GM21526 (cell line): ENCODE measurements around the gene KLHL29.

Source experiments
- ATAC-seq: cut with Tn5 transposase; IDR thresholded peaks from one replicate; pipeline ENCODE4 v1.9.1; 2021; ENCODE audit warnings: moderate library complexity; ENCODE audit not compliant: unreplicated experiment, low FRiP score

KLHL29 gene

DNA sequence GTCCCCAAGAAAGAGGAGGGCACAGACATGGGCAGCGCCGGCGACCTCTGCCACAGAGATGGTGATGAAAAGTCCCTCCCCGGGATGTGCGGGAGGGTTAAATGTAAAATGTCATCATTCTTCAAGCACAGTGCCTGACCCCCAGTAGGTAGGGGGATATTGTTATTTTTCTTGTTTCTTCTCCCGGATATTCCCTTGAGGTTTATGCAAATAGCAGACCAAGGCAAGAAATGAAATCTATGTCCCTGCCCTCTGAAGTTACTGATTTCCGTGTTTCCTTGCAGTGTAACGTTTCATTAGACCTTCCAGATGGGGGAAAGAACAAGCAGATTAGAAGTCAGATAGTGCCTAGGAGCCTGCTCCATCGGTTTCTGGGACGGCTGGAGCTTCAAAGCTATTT is 158.3 kb downstream of the KLHL29 start:
- ATAC-seq, result no peak

DNA sequence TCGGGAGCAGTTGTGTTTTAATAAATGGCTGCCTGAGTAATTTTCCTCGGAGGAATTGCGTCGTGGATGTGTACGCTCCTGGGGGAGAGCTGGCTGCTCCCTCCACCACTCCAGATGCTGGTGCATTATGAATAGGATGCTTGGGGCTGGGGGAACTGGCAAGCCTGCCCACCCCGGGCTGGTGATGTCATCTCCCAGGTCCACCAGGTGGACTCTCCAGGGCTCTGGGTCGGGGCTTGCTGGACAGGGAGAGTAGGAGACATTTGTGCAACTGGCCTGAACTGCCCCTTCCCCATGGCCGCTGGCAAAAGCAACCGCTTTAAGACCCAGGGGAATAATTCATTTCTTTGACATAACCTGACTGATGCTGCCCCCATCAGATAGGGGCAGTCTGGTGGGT is 158.7 kb downstream of the KLHL29 start:
- ATAC-seq, result no peak

DNA sequence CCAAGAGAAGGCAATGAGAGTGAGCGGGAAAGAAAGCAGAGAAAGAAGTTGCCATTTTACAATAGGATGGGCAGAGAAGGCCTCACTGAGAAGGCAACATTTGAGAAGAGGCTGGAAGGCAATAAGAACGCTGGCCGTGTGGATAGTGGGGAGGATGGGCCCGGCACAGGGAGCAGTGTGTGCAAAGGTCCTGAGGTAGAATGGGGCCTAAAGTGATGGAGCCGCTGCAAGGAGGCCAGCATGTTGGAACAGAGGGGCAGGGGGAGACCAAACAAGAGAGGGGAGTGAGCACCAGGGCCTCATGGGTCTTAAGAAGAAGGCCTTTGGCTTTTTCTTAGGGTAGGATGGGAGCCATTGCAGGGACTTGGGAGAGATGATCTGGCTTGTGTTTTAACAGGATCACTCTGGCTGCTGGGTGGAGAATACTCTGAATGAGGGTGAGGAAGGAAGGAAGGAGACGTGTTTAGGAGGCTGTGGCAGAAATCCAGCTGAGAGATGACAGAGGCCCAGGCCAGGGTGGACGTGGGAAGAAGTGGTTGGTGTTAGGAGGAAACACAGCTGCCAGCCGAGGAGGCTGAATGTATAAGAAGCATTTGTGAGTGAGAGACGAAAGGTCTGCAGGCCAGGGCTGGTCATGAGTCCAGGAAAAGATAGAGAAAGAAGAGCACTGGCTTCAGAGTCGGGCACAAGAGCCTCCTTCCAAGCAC is 159.8 kb downstream of the KLHL29 start:
- ATAC-seq, result no peak

DNA sequence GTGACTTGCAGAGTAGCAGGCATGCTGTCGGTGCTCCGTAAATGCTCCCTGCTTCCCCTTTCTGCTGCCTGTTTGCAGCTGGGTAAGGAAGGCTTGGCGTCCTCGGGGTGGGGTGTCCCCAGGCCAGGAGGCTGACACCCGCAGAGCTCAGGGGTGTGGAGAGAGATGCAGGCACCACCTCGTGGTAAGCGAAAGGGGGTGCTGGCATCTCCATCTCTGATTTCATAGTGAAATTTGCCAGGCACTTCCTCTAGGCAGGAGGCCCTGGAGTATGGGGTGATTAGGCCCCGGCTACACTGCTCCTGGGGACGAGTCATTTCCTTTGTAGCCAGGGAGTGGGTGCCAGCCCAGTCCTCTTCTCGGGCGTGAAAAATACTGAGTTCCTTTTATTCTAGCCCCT is 160.4 kb downstream of the KLHL29 start:
- no peak for ATAC-seq

DNA sequence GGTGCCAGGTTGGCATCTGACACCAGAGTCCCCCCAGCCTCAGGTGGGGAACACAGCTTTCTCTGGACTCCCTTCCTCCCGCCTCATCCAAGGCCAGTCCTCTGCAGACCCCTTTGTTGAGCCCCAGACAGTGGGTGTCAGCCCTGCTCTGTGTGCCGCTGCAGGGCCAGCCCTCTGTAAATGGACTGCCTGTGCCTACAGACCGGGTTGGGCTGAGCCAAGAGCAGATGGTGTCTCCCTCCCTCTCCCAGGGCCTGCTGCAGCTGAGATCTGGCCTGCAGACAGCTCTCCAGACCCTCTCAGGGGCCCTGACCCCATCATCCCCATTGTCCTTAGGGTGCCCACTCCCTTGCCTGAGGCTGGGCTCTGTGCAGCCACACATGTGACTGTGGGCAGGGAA is 160.8 kb downstream of the KLHL29 start:
- no peak for ATAC-seq

DNA sequence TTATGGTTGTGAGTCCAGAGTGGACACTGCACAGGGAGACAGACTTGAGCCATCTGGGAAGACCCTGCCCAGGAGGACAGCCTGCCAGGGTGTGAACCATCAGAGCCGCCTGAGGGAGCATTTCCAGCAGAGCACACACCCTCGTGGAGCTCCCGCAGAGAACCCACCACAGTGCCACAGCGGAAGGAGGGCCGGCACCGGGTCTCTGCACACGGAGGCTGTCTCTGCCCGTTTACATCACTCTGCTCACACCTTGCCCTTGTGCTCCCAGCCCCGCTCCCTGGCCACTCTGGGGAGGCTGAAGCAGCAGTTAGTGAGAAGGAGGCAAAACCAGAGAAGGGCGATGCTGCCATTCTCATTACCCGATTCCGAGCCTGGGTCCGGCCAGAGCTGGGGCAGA is 161.9 kb downstream of the KLHL29 start:
- no peak for ATAC-seq

DNA sequence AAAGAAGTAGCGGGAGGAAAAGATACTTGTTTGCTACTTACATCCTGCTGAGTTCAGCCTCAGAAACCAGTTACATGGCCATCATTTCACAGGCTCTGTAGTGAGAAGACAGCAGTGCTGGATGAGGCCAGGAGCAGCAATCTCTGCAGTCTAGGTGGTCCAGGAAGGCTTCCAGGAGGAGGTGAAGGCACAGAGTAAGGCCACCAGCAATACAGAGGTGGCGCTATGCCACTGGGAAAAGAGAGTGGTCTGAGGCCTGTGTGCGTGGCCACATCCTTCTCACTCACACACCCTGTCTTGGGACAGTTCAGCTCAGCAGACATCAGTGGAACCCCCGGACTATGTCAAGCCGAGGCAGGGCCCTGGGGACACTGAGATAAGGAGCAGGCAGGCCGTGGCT is 162.7 kb downstream of the KLHL29 start:
- no peak for ATAC-seq

DNA sequence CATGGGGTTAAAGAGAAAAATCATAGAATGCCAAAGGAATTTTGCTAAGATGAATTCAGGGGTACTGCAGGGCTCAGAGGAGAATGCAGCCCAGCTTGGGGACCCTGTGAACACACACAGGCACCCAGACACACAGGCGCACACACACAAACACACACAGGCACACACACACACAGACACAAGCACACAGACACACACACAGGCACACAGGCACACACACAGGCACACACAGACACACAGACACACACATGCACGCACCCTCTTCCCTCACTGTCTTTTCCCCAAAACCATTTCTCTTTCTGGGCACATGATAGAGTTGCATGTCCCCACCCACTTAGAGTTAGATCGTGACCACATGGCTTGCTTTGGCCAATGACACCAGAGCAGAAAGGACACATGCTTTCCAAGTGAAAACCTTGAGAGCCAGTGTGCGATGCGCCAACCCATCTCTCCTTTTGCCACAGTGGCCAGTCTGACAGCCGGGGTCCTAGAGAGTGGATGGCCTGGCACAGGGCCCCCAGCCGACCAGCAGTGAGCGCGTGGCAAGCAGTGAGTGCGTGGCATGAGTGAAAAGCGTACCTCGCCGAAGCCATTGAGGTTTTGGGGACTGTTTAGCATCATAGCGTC is 163.3 kb downstream of the KLHL29 start:
- ATAC-seq, result no peak

DNA sequence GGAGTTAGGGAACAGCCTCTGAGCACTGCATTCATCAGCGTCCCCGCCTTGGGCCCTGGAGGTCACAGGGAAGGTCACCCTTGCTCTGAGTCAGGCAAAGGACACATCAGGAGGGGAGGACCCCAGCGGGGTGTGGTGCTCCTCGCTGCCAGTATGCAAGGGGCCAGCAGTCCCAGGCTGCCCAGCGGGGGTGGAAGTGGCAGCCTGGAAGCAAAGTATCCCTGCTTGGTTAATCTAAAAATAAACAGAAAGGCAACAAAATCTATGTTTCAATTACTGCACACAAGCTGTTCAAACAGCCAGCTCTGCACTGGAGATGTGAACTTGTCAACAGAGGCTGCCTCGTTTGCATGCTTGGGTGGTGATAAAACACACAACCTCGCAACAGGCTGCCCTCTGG is 164.1 kb downstream of the KLHL29 start:
- no peak for ATAC-seq

DNA sequence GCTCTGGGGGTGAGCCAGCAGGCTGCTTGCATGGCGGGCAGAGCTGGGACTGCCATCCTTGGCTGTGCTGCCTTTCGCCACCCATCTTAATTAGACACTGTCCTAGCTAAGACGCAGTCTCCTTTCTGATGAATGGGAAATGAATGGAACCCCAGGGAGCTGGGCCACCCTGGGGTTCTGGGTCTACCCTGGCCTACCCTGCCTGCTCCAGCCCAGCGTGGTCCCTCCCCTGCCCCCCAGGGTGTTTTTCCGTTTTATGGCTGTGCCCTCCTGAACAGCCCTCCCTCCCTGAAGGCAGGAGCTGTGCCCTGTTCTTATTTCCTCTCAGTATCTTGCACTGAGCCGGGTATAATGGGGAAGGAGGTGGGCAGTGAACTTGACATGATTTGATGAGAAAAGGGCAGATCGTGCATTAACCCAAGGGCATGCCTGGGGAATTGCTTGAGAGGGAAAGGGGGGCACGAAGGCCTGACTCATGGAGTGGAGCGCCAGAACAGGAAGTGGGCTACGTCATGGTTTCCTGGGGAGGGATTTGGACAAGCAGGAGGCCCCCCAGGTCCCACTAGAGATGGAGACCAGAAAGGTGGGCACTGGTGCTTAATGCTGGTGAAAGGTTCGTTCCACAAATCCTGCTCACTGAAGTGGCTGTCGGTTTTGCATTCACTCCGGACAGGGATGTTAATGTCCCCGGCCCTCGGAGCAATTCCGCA is 165.0 kb downstream of the KLHL29 start:
- ATAC-seq, result no peak

DNA sequence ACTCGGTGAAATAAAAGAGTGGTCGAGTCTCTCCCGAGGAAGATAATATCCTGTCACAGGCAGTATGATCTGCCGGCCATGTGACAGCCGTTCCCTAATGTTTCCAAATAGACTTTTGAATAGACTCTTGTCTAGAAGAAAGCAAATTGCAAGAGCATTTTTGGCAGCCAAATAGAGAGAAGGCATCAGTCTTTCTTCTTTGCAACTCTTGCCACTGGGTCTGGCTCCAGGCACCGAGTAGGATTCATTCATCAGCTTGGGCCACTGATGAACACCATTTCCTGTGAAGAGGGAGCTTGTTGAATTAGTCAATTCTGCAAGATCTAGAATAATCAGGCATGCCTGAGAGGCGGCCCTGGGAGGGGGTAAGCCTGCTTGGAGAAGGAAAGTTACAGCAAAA is 165.6 kb downstream of the KLHL29 start:
- ATAC-seq, result no peak

DNA sequence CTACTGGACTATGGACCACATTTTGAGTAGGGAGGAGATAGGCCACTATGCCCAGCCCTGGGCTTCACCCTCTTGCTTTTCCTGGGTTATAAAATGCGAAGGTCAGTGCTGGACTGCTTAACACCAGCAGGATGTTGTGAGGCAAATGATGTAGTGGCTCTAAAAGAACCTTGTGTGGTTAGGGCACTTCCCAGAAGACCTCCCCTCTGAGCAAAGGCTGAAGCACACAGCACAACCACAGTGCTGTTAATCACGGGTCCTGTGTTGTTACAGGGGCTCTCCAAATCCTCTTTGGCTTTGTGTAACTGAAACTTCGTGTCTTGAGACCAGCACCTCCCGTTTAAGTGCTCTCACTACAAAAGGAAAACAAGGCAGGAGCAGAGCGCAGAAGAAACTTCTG is 166.9 kb downstream of the KLHL29 start:
- ATAC-seq, result no peak

DNA sequence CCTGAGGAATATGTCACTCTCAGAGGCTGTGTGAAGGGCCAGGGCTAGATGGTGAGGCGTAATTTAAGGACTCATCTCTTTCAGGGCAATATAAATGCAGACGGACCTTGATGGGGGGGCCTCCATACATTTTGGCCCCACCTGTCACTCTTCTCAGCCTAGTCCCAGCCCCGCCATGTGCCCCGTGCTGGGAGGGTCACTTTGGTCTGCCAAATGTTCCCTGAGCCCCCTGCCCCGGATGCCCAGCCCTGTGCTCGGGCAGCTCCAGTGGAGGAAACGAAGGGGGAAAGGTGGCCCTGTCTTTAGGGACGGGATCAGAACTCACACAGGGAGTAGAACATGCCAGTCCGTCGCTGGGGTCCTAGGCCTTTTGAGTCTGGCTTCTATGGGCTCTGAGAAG is 168.6 kb downstream of the KLHL29 start:
- ATAC-seq, result no peak

DNA sequence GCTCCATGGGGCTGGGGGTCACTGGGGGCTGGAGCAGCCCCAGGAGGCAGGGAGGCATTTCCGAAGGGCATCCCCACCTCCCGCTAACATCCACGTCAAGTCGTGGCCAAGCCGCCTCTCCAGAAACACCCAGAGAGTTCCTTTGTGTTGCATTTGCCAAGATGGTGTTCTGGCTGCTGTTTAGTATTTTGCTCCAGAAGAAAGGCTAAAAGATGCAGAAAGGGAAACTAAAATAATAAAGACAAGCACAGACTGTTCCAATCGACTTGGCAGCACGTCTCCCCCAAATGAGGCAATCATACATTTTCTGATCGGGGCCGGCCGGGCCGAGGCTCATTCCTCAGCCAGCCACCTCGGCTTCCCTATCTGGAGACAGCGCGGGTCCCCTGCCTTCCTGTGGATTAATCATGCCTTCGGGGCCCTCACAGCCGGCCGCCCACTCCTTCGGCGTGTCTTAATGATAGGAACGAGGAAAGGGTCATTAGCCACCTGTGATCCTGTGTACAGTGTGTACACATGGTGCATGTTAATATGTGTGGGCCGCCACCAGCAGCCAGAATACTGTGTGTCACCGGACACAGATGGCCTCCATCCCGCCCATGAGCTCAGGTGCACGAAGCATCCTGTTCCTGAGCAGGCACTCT is 169.2 kb downstream of the KLHL29 start:
- ATAC-seq, result no peak

DNA sequence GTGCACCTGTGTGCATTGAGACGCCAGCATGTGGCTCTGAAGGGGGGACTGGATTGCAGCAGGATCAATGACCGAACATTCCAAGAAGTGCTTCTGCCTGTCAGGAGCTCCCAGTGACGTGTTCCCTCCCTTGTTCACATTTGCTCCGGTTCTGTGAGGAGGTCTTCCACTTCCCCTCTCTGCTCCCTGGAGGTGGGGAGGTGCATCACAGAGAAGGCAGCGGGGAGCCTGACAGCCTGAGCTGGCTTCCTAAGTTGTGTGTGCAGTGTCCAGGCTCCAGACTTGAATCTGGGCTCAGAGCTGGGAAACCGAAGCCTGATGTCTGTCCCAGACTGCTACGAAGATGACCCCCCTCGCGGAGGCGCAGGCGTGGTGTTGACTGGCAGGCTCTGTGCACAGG is 171.0 kb downstream of the KLHL29 start:
- ATAC-seq, result no peak

DNA sequence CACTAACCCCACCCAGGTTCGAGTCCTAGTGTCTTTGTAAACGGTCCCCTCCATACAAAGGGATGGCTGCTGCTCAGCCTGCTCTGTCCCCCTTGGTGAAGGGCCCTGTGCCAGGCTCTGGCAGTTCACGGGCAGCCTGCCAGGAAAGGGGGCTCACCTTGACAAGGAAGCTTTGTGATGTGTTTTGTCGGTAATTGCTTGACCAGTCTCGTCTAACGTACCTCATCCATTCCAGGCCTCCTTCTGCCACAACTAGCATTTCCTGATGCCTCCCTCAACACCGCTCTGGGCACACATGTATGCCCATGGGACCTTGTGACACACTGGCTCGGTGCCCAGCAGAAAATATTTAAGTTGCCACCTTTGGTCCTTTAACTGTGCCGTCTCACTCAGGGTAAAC is 171.9 kb downstream of the KLHL29 start:
- ATAC-seq, result no peak

DNA sequence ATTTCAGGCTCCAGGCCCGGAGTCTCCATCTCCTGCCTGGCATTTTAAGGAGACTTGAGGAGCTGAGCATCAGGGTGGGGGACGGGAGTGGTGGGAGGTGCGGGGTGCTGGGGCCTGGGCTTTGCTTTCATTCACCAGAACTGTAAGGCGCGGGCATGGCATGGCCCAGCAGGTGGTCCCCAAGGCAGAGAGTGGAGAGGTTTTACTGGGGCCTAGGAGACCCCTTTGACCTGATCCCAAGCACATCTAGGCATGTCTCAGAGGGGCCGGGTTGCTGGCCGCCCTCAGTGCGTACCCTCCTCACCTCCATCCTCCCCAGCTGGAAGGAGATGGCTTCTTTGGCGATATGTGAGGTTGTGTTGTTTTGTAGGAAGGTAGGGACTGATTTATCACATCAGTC is 172.5 kb downstream of the KLHL29 start:
- ATAC-seq, result no peak

DNA sequence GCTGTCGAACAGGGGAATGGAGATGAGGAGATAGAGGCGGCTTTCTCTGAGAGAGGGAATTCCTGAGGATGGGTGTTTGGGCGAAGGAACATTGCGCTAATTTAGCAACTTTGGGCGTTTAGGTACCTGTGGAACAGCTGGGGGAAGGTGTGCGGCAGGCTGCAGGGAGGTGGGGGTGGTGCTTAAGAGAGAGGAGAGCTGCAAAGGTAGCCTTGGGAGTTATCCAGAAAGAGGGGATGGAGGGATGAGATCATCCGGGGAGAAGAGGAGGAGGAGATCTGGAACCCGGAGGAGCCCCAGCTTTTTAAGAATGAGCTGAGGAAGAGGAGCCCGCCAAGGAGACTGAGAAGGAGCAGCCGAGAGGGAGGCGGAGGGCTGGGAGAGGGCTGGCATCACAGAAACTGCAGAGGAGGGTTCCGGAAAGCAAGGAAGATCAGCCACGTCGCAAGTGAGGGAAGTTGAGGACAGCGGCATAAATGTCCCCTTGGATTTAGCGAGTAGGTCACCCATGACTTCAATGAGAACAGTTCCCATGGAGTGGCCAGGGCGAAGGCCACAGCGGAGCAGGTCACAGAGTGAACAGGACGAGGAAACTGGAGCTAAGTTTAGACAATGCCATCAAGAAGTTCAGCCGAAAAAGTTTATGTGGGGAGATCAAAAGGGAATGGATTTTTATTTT is 174.7 kb downstream of the KLHL29 start:
- no peak for ATAC-seq

DNA sequence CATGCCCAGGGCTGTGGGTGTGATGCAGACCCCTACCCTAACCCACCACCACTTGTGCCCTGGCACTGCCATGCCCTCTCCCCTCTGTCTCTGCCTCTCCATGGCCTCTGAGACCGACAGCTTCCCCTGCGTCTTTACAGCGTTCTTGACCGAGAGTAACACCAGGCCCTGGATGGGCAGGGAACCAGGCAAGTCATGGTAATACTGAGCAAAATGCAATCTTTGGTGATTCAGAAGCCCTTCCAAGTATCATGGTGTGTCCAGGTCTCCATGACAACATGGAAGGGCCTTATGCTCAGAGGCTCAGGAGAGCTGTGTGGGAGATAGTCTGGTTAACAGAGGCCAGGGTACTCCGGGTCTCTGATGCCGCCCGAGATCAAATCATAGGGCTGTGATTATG is 176.1 kb downstream of the KLHL29 start:
- no peak for ATAC-seq

DNA sequence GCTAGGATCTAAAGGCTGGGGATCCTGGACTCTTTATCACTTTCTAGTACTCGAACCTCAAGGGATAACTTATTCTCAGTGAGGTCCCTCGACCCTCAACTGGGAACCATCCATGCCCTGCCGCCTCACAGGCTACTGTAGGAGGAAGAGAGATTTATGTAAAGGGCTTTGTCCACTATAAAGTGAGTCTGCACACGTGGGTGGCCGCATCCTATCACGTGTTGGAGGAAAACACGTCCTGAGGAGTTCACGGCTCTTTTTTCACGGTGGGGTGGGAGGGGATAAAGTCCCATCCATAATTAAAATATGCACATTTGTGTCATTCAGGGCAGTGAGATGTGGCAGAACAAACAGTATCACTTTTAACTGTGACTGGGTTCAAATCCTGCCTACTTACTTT is 176.6 kb downstream of the KLHL29 start:
- ATAC-seq, result no peak

DNA sequence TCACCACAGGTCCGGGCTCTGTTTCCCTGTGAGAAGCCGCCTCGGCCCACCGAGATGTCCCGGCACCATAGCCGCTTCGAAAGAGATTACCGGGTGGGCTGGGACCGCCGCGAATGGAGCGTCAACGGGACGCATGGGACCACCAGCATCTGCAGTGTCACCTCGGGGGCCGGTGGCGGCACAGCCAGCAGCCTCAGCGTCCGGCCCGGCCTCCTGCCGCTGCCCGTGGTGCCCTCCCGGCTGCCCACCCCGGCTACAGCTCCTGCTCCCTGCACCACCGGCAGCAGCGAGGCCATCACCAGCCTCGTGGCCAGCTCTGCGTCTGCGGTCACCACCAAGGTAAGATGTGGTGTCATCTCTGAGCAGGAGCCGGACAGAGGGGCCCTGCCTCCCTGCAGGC is 177.2 kb downstream of the KLHL29 start:
- no peak for ATAC-seq
